GM20000 (cell line): ENCODE results near the gene SRSF10.

Experiments used
- DNase-seq: peaks from one replicate; pipeline ENCODE4 v3.0.0; 2012; ENCODE audit warnings: low spot score
- TF ChIP-seq, protein P1 (sequence below): IDR thresholded peaks from 2 replicates; pipeline ENCODE4 v1.5.1; 2012; ENCODE audit warnings: mild to moderate bottlenecking, control low read depth; ENCODE audit errors: extremely low read depth, missing control alignments

Gene SRSF10

DNA sequence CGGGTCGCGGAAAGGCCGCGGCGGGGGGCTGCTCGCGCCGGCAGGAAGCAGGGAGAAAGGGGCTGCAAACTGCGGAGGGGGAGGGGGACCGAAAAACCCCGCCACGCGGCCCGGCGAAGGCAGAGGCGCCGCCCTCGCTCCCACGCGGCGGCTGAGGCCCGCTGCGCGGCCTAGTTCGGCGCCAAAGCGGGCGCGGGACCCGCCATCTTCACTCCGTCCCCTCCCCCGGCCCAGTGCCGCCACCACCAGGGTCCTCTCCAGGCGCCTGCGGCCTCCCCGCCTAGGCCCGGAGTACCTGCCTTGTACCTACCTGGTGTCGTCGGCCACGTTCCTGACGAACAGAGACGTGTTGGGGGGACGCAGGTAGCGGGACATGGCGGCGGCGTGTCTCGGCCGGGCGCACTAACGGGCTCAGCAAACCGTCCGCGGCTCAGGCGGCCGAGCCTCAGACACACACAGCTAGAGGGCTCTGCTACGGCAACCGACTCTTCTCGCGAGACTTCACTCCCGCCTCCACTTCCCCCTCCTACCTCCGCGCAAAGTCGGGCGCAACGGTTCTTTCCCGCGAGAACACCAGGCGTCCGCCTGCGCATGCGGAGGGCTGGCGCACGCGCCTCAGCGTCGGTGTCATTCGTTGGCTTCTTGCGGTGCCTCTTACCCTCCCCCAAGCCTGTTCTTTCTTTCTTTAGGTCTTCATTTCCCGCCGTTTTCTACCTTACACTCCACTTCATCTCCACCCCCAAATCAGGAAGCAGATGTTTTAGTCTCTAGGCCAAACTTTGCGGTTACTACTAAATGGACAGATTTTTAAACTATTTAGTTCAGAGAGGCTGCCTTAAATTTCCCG is at the start of gene SRSF10:
SRSF10 (minus strand) TSS at position 447 of the 847 bp plus-strand sequence; CDS start at position 375, 72 bp downstream.
- TF ChIP-seq, protein P1, sequence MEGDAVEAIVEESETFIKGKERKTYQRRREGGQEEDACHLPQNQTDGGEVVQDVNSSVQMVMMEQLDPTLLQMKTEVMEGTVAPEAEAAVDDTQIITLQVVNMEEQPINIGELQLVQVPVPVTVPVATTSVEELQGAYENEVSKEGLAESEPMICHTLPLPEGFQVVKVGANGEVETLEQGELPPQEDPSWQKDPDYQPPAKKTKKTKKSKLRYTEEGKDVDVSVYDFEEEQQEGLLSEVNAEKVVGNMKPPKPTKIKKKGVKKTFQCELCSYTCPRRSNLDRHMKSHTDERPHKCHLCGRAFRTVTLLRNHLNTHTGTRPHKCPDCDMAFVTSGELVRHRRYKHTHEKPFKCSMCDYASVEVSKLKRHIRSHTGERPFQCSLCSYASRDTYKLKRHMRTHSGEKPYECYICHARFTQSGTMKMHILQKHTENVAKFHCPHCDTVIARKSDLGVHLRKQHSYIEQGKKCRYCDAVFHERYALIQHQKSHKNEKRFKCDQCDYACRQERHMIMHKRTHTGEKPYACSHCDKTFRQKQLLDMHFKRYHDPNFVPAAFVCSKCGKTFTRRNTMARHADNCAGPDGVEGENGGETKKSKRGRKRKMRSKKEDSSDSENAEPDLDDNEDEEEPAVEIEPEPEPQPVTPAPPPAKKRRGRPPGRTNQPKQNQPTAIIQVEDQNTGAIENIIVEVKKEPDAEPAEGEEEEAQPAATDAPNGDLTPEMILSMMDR: peak; percentile 24
- peak; percentile 98 for DNase-seq

DNA sequence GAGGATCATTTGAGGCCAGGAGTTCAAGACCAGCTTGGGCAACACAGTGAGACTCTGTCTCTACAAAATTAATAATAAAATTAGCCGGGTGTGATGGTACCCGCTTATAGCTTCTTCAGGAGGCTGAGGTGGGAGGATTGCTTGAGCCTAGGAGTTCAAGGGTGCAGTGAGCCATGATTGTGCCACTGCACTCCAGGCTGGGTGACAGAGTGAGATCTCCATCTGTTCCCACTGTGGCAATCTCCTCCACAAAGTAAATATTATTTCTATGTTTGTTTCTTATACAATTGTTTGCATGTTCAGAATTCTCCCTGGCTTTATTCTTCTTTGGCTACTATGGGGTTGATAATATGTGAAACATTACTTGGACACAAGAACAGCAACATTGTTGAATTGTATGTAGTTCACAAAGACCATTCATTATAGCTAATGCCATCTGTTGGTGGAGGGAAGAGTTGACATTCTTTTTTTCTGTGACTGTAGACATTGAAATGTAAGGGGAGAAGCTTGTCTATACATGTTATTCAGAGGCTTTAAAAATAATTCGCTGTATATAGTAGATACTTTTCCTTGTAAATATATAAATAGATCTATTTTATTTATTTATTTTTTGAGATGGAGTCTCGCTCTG is 47.8 kb upstream of the SRSF10 start:
- DNase-seq: peak; percentile 65

DNA sequence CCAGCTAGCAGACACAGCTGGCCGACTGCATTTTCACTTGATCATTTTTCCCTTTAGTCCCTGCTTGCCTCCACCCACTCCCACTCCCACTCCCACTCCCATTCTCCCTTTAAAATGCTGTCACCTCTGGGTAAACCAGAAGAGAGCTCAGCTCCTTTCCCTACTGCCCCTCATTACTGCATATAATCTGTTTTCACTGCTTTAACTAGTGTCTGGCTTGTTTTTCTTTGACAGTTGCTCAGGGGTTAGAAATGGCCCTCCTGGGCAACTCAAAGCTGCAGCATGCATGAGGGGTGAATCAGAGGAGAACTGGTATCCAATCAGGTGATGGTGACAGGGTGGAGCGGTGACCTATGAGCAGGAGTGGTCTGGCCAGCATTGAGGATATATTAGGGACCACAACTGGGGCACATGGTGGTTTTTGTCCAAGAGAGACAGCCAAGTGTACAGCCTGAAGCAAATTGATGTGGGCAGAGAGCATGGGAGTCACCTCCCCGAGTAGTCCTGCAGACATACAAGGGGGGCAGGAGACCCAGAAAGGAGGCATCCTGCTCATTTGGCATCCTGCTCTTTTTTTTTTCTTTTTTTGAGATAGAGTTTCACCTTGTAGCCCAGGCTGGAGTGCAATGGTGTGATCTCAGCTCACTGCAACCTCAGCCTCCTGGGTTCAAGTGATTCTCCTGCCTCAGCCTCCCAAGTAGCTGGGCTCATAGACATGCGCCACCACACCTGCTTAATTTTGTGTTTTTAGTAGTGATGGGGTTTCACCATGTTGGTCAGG is 42.6 kb upstream of the SRSF10 start:
- TF ChIP-seq, protein P1: no peak
- no peak for DNase-seq

More for the DNA sequence above, 47.8 kb upstream of the SRSF10 start:
- TF ChIP-seq, protein P1: peak; percentile 47

DNA sequence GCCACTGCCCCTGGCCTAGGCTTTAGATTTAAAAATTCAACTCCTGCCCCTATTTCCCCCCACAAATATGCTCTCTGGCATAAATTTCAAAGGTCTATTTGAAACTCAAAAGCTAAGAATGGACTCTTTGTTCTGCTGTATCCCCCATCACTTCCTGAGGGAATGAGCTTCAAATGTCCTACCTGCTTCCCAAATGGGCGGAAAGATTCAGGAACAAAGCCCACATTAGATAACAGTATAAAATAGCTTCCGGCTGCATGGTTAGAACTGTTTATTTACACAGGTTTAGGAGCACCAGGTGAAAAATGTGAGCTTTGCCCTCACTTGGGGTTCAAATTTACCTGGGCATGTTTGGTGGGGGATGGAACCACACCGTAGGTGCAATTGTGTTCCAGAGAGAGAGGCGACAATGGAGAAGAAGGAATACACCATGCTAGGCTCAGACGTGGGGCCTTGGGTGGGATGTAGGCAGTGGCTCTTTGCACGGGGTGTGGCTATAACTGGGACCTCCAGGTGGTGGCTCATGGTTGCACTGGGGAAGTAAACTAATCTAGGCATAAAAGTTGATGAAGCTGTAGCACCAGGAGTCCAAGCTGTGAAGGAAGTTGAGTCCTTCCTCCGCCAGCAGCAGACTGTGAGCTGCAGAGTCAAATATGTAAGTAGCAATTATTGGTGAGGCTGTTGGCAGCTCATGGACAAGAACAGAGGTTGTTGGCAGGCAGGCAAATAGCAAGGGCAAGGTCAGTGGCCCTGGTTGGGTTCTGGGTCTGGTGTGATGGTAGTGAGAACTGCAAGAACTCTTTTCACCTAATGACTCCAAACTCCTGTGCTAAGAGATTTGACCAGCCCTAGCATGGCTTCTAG is 41.5 kb upstream of the SRSF10 start:
- TF ChIP-seq, protein P1: no peak
- no peak for DNase-seq

DNA sequence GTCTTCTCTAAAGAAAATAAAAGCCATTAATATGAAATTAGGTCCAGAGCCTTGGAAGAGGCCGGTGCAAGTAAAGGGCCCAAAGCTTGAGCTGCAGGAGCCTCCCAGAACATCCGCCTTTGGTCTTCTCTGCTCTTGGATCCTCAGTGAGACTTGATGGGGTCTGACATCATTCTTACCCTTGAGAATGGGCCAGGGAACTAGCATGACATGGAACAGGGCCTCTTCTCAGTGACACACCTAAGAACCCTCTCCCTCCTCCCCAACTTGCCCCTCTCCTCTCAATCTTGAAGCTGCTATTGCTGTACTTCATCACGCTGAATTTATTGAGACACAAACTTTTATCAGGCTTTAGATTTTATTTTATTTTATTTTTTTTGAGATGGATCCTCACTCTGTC is 40.3 kb upstream of the SRSF10 start:
- TF ChIP-seq, protein P1: no peak
- DNase-seq: no peak

DNA sequence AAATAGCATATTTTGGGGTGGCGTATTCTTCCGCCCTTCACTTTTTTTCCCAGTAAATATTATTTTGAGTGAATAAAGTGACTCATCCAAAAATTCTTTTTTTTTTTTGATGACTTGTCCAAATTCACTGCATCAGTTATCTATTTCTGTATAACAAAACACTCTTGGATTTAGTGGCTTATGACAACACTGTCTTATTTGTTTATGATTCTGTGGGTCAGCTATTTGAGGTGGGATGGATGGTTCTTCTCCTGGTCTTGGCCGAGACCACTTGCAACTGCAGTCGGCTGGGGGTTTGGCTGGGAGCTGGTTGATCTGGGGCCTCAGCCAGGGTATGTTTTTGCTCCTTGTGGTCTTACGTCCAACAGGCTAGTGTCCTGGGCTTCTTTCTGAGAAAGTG is 39.9 kb upstream of the SRSF10 start:
- TF ChIP-seq, protein P1: no peak
- DNase-seq: no peak
